ENCODE measurements around the gene COBL. TPM values are rescaled to one million over a fixed set of nuclear protein-coding genes. Genes with fewer than 3 reads are reported as not detected.

Gene COBL
- total and polyA plus RNA-seq, 2 donors (not counting 3 experiments of a cell fraction or from before 2014, with no cell fraction given), result 0.11 TPM; not detected in 1

DNA sequence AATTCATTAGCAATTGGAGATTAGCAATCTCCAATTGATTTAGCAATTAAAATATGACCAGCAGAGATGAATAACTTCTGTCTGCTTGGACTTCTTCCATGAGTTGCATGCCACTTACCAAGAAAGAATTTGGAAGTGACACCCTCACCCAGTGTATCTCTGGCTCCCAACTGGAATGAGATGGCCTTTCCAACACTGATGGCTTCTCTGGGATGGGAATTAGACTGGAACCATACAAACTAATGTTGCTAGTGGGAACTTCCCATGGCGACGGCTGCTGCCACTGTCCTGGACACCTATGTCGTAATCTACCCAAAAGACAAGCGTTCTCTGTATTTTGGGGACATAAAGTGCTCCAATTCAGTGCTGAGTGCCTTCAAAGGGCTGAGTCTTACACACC lies 192.3 kb downstream of the COBL start:
- ChIA-PET CTCF (no interaction called here), POLR2A (no interaction called here)
- TF ChIP-seq FOS (IDR thresholded peaks at IDR 0.05; ENCODE audit: borderline replicate concordance, insufficient read depth, low read length), result no peak
- no peak for TF ChIP-seq MYC (IDR thresholded peaks at IDR 0.05; ENCODE audit: low read depth, low read length)
- no peak for TF ChIP-seq CTCF (IDR thresholded peaks at IDR 0.05; ENCODE audit: extremely low read depth in 1 of 2, insufficient read depth in 1 of 2, low read depth in 1 of 2, low read length in 2 of 2)
- TF ChIP-seq MAX (IDR thresholded peaks at IDR 0.05; ENCODE audit: insufficient read depth, insufficient read length), result no peak
- TF ChIP-seq POLR2AphosphoS5 (IDR thresholded peaks at IDR 0.05; ENCODE audit: insufficient read depth, low read depth, low read length), result no peak
- TF ChIP-seq GATA2 (IDR thresholded peaks at IDR 0.05; ENCODE audit: insufficient read depth, insufficient read length, low read depth, low read length), result no peak
- no peak for TF ChIP-seq EZH2 (IDR thresholded peaks at IDR 0.05; ENCODE audit: borderline replicate concordance, low read depth, low read length, severe bottlenecking)
- no peak for TF ChIP-seq JUN (IDR thresholded peaks at IDR 0.05; ENCODE audit: borderline replicate concordance, insufficient read depth, insufficient read length, low read depth)
- TF ChIP-seq POLR2A (IDR thresholded peaks at IDR 0.05; ENCODE audit: low read depth, low read length), result no peak
- Histone ChIP-seq H3K9ac (replicated peaks; ENCODE audit: extremely low read depth, insufficient read depth, low read length) (no peak overlapping the region), H3K27me3 (ENCODE audit: control insufficient read depth in 2 of 2, insufficient read depth in 2 of 2, low read length in 2 of 2) (no peaks in the 10 kb centered on the region), H3K4me2 (ENCODE audit: insufficient read depth, low read length) (no peak overlapping the region), H2AFZ (ENCODE audit: low read depth, low read length) (no peak overlapping the region), H3K79me2 (ENCODE audit: control insufficient read depth, insufficient read depth, low read length) (no peaks in the 10 kb centered on the region), H4K20me1 (replicated peaks; ENCODE audit: control insufficient read depth, extremely low read depth, insufficient read depth, low read length) (no peaks in the 10 kb centered on the region), H3K4me3 (replicated peaks in 1 of 3; ENCODE audit: insufficient read depth in 1 of 3, low read depth in 1 of 3, low read length in 3 of 3) (no peak overlapping the region), H3K36me3 (ENCODE audit: control insufficient read depth in 2 of 2, extremely low read depth in 1 of 2, insufficient read depth in 2 of 2, low read length in 2 of 2) (no peaks in the 10 kb centered on the region), H3K27ac (ENCODE audit: insufficient read depth, low read depth, low read length) (no peak overlapping the region), H3K9me3 (replicated peaks; ENCODE audit: control insufficient read depth, insufficient read depth, low read length) (no peaks in the 10 kb centered on the region), H3K9me1 (replicated peaks; ENCODE audit: control insufficient read depth, extremely low read depth, insufficient read depth, low read length) (no peaks in the 10 kb centered on the region), H3K4me1 (ENCODE audit: control insufficient read depth, extremely low read depth, insufficient read depth, low read length) (peaks cover 12% of the 10 kb centered on the region)
- DNase-seq (ENCODE audit: low read depth, low spot score), result no peak
- dilution Hi-C loops (cut with MboI; ENCODE audit: extremely low pct_ligation_motif_present, low sequenced_read_pairs), result no loop called here
- BruUV-seq (replicated peaks), result no TSS peak
- intact Hi-C loops (cut with micrococcal nuclease), result loop anchor here (5.0 kb wide), 1 partner anchor 332 kb away; no protein-coding TSS in a partner anchor
- no peak for FAIRE-seq
